ENCODE data around the gene VIM. TPM values are rescaled to one million over a fixed set of nuclear protein-coding genes. Genes with fewer than 3 reads are reported as not detected.

VIM gene
- total RNA-seq, 1 experiment from 2014 or later = 7.2 TPM

- Histone ChIP-seq H3K9me3 (ENCODE audit: control insufficient read depth in 1 of 2, insufficient read depth in 1 of 2, low read depth in 1 of 2, low read length in 2 of 2) (no peaks in the 10 kb centered on the region), H3K27ac (ENCODE audit: low read depth, low read length) (no peak overlapping the region), H4K20me1 (ENCODE audit: insufficient read depth) (no peaks in the 10 kb centered on the region), H3K4me3 (replicated peaks in 1 of 2; ENCODE audit: low read depth in 1 of 2, low read length in 2 of 2) (no peak overlapping the region), H2AFZ (ENCODE audit: low read depth, low read length, poor library complexity, severe bottlenecking) (no peak overlapping the region), H3K79me2 (ENCODE audit: insufficient read depth, low read length) (no peaks in the 10 kb centered on the region), H3K9me2 (ENCODE audit: insufficient read depth) (no peaks in the 10 kb centered on the region), H3K4me2 (ENCODE audit: low read length) (no peak overlapping the region), H3K36me3 (ENCODE audit: control insufficient read depth in 1 of 2, insufficient read depth in 2 of 2, low read length in 2 of 2) (no peaks in the 10 kb centered on the region), H3K27me3 (ENCODE audit: insufficient read depth, low read length) (peaks cover 12% of the 10 kb centered on the region; the same call in 1 of the 2 replicates), H3K9ac (ENCODE audit: low read length) (no peak overlapping the region), H3K4me1 (ENCODE audit: control insufficient read depth in 1 of 2, insufficient read depth in 2 of 2, low read length in 2 of 2) (peaks cover 23 to 29% of the 10 kb centered on the region in 2 experiments)
- ChIA-PET CTCF (no interaction called here), POLR2A (no interaction called here), RAD21 (ENCODE audit: low non-redundant PET in 1 of 2, low total read pairs in 2 of 2, uncharacterized antibody in 2 of 2, unreplicated experiment in 2 of 2) (no interaction called here)
- TF ChIP-seq ELF1 (IDR thresholded peaks at IDR 0.05; ENCODE audit: borderline replicate concordance, low read depth) = no peak
- no peak for TF ChIP-seq ZBTB33 (IDR thresholded peaks at IDR 0.05; ENCODE audit: extremely low read depth, insufficient replicate concordance, low read length)
- TF ChIP-seq FOSL1 (IDR thresholded peaks at IDR 0.05; ENCODE audit: low read depth) = no peak
- intact Hi-C loops (cut with micrococcal nuclease) = no loop called here
- BruUV-seq (replicated peaks) = no TSS peak
- ATAC-seq (no peak), DNase-seq (ENCODE audit: low read depth, low spot score) (no peak)
Measured at GRCh38 chr10:17219024-17219423, 9.0 kb upstream of the VIM start.

DNA sequence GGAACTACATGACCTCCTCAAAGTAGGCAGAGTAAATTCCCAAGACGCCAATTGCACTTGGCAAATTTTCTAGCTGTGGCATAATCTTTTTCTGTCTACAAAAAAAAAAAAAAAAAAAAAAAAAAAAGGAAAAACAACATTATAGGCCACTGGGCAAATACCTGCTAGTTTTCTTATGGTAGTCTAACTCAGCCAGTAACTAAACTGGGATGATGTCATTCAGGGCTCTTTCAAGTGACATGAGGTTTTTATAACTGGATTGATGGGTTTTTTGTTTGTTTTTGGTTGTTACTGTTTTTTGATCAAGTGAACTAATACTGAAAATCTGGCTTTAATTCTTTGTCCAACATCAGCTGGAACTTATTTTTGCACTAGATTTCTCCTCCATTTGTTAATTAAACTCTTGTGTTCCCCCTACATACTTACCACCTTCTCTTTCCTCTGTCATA, 7.4 kb upstream of the VIM start:
- no peak overlapping the region for H3K4me2 ChIP-seq (ENCODE audit: low read length)
- no peaks in the 10 kb centered on the region for H4K20me1 ChIP-seq (ENCODE audit: insufficient read depth)
- RAD21 ChIA-PET (ENCODE audit: low non-redundant PET in 1 of 2, low total read pairs in 2 of 2, uncharacterized antibody in 2 of 2, unreplicated experiment in 2 of 2) = no interaction called here
- peaks cover 12 to 15% of the 10 kb centered on the region in 2 experiments for H3K4me1 ChIP-seq (ENCODE audit: control insufficient read depth in 1 of 2, insufficient read depth in 2 of 2, low read length in 2 of 2)
- TF ChIP-seq ELF1 (IDR thresholded peaks at IDR 0.05; ENCODE audit: borderline replicate concordance, low read depth) (no peak), EZH2phosphoT487 (IDR thresholded peaks at IDR 0.05; ENCODE audit: borderline replicate concordance) (no peak), CBX3 (IDR thresholded peaks at IDR 0.05; ENCODE audit: low read depth) (no peak), ATF3 (IDR thresholded peaks at IDR 0.05) (no peak), SIN3A (IDR thresholded peaks at IDR 0.05; ENCODE audit: low read depth) (no peak), SRF (IDR thresholded peaks at IDR 0.05; ENCODE audit: low read depth) (no peak), CEBPB (IDR thresholded peaks at IDR 0.05; ENCODE audit: low read depth) (no peak), ZFX (IDR thresholded peaks at IDR 0.05) (no peak), EZH2 (IDR thresholded peaks at IDR 0.05) (no peak)
- TF ChIP-seq, protein P1, sequence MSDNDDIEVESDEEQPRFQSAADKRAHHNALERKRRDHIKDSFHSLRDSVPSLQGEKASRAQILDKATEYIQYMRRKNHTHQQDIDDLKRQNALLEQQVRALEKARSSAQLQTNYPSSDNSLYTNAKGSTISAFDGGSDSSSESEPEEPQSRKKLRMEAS (IDR thresholded peaks at IDR 0.05) = no peak
- no peak overlapping the region for H3K27ac ChIP-seq (ENCODE audit: low read depth, low read length)
- no peak for DNase-seq (ENCODE audit: low read depth, low spot score)
- H3K79me2 ChIP-seq (ENCODE audit: insufficient read depth, low read length) = no peaks in the 10 kb centered on the region
- BruUV-seq (replicated peaks) = no TSS peak
- POLR2A ChIA-PET = interaction anchor here (1.2 kb wide), 1 partner anchor 10 kb away, joined by 3 read pairs; no protein-coding TSS in a partner anchor
- no peak overlapping the region for H2AFZ ChIP-seq (ENCODE audit: low read depth, low read length, poor library complexity, severe bottlenecking)
- no peak overlapping the region for H3K4me3 ChIP-seq (replicated peaks in 1 of 2; ENCODE audit: low read depth in 1 of 2, low read length in 2 of 2)
- no peaks in the 10 kb centered on the region for H3K9me3 ChIP-seq (ENCODE audit: control insufficient read depth in 1 of 2, insufficient read depth in 1 of 2, low read depth in 1 of 2, low read length in 2 of 2)
- peaks cover 21% of the 10 kb centered on the region for H3K27me3 ChIP-seq (ENCODE audit: insufficient read depth, low read length)
- intact Hi-C loops (cut with micrococcal nuclease) = no loop called here
- no peaks in the 10 kb centered on the region for H3K36me3 ChIP-seq (ENCODE audit: control insufficient read depth in 1 of 2, insufficient read depth in 2 of 2, low read length in 2 of 2)
- no peaks in the 10 kb centered on the region for H3K9me2 ChIP-seq (ENCODE audit: insufficient read depth)
- CTCF ChIA-PET = no interaction called here
- H3K9ac ChIP-seq (ENCODE audit: low read length) = no peak overlapping the region
- no peak for ATAC-seq

Measured in HCT116 (cell line).